CD4-positive, alpha-beta T cell treated with Interleukin-17A for 4 hours (primary cell): ENCODE results near the gene PCGF3.
"Not testable (repeated sequence)": the region's sequence is repeated elsewhere in the genome, so short reads cannot be mapped to it uniquely, and the experiment has no call there.

ENCODE experiments used
- DNase-seq: peaks from one replicate; pipeline ENCODE4 v3.0.0-alpha.2; 2020; ENCODE audit warnings: mixed read lengths

PCGF3 gene

DNA sequence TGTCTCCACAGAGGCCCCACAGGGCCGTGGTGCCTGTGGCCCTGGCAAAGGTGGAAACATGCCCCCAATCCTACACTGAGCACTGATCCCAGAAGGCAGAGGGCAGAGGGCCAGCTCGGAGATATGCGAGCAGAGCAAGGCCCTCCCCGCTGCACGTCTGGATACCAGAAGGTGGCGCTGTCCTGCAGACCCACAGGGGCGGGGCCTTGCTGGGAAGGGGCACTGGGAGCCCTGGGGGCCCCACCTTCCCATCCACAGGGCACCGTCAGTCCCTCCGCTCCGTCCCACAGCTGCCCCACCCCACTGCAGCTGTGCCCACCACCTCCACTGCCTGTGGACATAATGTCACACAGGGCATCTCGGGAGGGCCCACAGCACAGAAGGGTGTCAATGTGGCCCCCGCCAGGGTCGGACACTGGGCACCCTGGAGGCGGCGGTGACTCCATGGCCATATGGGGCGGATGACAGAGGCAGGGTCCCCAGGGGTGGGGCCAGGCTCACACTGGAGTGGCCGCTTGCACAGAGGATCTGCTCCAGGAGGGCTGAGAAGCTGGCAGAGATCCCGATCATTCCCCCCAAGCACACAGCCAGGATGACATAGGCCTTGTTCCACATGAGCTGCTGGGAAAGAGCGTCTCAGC lies 21.5 kb upstream of the PCGF3 start:
- DNase-seq, result peak; percentile 40

DNA sequence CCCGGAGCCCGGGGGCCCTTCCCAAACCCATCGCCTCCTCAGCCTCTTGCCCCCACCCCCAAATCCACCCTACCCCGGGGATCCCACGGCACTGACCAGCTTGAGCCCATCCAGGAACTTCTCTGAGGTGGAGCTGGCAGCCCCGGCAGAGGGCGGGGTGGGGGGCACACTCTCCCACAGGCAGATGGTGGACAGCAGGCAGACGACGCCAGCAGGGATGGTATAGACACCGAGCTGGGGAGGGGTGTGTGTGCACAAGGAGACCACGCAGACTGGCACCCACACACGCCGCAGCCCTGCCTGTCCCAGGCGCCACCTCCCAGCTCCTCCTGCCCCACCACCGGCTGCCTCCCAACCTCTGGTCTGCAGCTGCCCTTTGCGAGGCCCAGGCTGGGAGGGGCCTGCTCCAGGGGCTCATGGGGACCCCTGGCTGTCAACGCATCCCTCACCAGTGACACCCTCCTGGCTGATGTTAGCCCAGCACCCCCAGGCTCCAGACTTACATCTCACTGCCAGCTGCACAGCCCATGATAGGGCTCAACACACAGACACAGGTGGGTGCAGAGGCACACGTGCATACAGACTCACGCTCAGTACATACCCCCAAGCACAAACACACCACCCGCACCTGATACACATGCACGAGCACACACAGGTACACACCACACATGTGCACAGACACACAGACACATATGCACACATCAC lies 20.9 kb upstream of the PCGF3 start:
- DNase-seq, result no peak

DNA sequence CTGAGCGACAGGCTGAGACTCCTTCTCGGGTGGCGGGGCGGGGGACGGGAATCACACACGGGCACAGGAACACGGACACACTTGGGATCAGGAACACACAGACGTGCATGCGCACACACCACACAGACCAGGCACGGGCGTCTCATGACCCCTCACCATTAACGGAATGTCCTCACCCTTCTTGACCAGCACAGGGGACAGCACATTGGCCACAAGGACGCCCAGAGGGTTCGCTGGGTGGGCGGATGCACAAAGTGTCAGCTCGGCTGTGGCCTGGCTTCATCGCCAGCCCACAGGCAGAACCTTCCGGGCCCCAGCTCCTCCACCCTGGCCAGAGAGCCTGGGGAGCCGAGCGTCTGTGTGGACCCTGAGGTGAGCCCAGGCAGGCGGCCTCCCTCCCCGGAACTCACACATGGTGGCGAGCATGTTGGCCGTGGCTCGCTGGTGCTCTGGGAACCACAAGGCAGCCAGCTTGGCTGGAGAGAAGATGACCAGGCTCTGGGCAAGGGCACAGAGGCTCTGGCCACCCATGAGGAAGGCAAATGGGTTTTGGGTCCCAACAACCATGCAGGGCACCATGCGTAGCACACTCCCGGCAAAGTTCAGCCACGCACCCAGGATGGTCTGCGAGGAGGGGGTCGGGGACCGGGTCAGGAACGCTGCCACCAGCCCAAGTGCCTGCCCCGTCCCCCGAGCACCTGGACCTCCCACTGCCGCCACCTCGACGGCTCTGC lies 19.8 kb upstream of the PCGF3 start:
- DNase-seq, result no peak

DNA sequence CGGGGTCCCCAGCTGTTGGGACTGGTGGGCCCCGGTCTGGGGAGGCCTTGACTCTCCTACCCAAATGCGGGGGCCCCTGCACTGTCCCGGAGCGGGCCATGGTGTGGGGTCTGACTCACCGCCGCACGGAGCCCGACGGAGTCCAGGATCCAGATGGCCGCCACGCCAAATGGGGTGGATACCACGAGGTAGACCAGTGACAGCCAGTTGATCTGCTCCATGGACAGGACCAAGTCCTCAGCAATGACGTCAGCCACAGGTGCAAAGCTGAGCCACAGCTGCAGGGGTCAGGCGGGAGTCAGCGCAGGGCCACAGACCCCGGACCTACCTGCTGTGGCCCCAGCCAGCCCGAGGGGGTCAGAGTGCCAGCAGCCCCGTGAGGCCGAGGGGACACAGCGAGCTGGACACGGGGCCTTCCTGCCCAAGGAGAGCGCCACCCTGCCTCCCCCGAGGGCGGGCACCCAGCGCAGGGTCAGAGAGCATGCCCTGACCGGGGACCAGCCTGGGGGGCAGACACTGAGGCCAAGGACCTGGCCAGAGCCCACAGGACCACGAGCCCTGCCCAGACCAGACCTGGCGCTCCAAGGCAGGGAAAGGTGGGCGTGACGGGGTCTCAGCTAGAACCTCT lies 19.1 kb upstream of the PCGF3 start:
- no peak for DNase-seq

DNA sequence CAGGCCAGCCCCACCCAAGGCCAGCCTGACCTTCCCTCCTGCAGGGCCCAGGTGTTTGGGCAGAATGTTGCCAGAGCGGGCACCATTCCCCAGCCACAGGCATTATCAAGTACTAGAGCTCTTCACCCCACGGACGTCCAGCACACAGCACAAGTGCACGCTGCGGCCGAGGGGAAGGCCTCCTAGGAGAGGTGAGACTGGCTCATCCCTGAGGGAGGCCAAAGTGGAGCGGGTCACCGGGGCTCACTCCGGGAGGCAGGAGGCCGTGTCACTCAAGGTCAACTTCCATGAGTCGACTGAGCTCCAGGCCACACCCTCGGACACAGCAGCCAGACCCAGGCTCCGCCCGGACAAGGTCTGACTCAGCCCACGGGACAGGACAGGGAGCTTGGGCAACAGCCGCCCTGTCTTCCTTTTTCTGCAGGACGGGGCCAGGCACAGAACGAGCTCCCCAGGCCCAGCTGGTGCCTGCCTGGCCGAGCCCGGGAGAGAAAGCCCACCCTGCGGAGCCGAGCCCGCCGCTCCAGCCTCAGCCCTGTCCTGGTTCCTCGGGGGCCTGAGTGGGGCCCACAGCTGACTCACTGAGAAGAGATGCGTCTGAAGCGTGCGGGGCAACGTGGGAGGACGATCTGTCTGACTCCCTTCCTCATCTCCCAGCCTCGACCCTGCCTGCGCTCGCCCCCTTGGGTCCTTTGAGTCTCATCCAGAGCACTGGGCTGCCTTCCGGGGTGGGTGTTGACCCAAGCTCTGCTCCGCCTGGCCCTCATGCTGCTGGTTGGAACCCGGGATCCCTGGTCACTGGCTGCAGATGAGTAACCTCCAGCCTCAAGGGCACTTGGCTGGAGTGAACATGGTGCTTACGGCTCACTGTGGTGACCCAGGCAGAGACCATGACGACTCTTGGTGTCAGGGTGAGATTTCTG lies 18.3 kb upstream of the PCGF3 start:
- DNase-seq, result no peak

DNA sequence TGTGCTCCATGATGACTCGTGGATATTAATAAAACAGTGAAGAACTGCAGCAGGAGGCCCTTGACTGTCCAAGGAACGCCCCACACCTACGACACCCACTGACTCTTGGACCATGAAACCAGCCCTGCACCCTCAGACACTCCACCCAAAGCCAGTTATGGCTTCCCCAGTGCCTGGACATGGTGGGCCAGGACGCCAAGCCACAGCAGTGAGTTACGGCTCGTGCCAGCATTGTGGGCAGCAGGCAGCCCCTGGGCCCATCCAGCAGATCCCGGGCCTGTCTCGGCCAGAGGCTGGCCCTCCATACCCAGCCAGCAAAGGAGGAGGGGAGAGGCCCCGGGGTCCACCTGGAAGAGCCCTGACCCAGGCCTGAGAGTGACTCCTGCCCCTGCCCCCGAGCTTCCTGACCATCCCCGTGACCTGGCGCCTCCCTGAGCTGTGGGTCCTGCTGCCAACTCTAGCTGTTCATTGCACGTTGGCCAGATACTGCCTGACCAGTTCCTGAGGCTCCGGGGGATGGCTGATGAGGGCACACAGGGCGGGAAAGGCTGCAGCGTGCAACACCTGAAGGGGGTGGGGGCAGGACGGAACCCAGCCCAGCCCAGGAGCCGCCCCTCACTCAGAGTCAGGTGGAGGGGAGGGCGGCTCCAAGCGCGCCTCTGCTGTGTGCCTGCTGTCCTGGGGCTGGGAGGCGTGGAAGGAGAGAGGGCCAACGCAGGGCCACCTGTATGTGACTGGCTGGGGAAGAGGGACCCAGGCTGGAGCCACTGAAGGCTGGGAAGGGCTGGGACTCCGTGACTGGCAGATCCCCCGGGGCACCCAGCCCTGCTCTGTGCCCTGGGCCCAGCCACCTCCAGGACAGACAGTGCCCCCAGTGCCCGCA lies 17.4 kb upstream of the PCGF3 start:
- DNase-seq, result no peak

DNA sequence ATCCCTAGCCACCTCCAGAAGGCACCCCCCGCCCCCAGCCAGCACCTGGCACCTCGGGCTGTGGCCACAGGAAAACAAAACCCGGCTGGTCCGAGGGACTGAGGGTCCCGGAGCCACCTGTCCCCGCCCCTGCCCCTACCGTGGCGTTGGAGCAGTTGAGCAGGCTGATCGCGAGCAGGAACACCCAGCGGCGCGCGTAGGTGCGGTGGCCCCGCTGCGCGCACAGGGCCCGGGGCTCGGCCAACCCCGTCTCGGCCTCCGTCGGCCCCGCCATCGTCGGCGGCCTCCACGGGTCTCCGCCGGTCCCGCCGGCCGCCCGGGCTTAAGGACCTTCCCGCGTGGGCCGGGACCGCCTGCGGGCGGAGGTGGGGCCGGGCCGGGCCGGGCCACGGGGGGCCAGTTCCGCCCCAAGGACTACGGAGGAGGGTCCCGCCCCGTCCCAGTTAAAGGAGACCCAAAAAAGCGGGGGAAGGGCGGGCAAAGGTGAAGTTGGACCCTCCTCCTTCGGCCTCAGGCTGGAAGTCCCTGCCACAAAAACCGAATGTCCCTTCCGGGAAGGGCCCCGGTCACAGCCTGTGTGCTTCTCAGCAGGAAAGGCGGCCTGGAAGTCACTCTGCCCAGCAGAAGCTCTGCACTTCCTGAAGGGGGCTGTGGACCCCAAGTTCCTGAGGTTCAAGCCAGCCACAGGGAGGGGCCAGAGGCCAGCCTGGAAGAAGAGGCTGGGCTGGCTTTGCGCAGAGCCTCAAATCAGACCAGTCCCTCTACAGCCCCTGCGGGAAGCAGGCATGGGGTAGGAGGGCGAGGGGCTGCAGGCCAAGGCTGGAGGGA lies 16.6 kb upstream of the PCGF3 start, which contains the start of gene SLC49A3:
SLC49A3 (minus strand) TSS at position 298 of the 828 bp plus-strand sequence; CDS start at position 274, 24 bp downstream.
- DNase-seq, result no peak

DNA sequence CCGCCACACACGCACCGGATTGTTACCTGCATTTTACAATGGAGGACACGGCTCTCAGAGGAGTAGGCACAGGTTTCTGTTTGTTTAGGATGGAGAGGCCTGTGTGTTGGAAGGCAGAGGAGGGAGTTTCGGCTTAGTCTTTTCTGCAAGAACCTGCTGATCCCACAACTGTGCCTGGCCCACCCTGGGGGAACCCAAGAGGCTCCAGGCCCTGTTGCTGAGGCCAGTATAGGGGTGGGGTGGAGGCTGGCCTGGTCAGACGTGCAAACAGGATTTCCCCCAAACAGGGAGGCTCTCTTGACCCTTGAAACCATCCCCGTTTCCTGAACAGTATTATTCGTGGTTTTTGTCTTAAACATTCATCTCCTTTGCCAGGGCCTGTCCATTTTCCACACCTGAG lies 15.9 kb upstream of the PCGF3 start:
- no peak for DNase-seq

DNA sequence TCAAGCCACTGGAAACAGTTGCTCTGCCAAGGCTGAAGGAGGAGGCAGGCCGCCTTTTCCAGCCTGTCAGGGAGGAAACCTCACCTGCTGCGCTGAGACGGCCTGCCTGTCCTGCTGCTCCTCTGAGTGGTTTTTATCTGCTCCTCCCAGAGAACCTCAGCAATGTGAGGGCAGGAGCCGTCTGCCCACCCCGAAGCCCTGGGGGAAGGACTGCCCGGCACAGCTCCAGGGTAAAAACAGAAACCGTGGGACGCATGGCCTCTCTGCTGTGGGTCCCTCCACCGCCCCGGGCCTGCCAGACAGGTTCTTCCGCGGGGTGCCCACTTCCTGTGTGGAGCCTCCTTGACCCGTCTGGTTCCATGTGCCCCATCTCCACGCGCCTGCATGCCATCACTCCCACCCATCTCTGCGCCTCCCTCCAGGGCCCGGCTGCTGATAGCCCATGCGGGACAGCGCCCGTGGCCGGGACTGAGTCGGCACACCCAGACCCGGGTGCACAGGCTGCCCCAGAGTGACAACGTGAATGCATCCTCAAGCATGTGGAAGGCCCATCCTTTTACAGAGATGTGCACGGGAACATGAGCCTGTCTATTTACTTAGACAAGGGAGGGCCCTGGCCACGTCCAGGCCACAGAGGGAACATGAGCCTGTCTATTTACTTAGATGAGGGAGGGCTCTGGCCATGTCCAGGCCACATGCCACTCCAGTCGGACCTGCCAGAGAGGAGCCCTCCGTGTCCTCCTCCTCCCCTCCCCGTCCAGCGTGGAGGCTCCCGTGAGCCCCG lies 12.7 kb upstream of the PCGF3 start:
- DNase-seq, result no peak

DNA sequence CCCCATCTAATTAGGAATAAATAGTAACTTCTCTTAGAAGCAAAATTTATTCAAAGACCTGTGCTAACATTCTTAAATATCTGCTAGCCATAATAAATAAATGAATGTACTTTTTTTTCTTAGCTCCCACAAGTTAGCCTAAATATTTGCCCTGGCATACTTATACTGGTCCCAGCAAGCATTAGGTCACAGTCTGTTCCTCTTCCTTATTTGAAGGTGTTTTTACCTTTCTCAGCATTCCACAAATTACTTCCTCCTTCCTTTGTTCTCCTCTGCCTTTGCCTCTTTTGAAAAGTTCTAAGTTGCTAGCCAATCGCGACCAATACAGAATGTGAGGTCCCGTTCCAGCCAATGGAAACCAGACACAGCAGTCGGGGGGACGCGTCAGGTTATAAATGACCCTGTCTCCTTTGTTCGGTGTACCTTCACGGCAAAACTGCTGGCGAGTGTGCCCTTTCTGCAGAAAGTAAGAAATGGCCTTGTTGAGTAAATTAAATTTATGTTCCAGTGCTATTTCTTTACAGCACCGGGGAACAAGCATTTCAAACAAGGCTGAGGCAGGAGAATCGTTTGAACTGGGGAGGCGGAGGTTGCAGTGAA lies 11.2 kb upstream of the PCGF3 start:
- DNase-seq, result not testable (repeated sequence)

DNA sequence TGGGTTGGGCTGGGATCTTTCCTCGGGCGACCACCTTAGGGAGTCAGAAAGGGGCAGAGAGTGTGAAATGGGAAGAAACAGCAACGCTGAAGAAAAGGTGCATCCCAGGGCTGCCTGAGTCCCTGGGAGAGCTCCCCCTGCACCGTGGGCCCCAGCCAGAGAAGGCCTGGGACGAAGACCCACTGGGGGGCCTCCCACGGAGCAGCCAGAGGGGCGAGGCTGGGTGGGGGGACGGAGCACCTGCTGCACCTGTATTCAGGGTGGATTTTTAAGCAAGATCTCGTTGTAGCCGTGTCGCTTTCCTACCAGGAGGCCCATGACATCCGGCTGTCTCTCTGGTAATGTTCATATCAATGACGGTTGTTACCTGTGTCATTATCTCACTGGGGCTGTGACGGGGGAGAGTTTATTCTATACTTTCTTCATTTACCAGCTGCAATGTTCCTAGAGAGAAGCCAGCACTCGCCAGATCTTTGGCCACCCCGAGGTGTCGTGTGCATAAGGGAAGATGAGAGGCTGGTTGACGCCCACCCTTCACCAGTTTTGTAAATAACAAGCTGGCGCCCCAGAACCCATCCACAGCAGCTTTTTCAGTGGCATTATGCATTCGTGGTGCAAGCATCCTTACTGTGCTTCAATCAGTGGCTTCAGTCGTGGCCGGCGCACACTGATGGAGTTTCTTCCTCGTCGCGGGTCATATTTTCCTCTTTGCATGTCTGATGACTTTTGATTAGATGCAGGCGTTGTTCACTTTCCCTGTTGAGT lies 5.6 kb upstream of the PCGF3 start:
- no peak for DNase-seq

DNA sequence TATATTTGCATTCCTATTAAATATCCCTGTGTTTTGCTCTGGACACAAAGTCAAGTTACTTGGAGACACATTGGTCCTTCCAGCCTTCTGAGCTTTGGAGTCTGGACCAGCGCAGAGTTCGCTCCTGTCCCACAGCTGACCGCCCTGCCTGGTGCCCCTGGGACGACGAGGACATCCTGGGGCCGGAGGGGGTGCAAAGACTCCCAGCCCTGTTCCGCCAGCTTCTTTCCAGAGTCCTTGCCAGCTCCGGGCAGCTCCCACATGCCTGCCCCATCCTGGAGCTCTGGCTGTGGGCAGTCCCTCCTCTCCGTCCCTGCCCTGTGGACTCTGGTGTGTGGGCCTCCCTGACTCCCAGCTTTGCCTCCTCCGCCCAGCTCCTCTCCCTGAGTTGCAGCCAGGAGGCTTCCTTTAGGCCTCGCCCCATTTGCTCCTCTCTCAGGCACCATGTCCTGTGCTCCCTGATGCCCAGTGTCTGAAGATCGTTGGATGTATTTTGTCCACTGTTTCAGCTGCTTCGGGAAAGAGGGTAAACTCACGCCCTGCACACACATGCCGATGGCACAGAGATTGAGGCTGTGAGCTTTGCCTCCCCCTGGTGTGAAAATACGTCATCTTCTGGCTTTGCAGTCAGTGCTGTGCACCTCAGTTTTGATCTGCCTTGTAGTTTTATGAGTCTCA lies 4.9 kb upstream of the PCGF3 start:
- no peak for DNase-seq

DNA sequence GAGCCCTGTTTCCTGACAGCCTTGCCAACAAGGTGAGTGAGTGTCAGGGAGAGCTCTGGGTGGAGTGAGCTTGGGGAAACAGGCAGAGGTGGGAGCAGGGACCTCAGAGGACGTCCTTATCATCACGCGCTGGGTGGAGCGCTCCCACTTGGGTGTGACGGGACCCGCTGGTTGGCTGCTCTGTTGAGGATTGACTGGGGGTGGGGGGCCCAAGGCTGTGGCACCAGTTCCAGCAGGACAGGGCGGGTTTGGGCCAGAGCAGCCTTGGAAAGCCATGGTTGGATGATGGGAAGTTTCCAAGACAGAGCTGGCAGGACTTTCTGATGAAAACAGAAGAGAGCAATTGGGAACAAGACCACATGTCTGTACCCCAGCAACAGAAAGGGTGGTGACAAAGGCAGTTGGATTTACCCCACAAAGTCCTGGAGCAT lies 3.0 kb upstream of the PCGF3 start:
- no peak for DNase-seq

DNA sequence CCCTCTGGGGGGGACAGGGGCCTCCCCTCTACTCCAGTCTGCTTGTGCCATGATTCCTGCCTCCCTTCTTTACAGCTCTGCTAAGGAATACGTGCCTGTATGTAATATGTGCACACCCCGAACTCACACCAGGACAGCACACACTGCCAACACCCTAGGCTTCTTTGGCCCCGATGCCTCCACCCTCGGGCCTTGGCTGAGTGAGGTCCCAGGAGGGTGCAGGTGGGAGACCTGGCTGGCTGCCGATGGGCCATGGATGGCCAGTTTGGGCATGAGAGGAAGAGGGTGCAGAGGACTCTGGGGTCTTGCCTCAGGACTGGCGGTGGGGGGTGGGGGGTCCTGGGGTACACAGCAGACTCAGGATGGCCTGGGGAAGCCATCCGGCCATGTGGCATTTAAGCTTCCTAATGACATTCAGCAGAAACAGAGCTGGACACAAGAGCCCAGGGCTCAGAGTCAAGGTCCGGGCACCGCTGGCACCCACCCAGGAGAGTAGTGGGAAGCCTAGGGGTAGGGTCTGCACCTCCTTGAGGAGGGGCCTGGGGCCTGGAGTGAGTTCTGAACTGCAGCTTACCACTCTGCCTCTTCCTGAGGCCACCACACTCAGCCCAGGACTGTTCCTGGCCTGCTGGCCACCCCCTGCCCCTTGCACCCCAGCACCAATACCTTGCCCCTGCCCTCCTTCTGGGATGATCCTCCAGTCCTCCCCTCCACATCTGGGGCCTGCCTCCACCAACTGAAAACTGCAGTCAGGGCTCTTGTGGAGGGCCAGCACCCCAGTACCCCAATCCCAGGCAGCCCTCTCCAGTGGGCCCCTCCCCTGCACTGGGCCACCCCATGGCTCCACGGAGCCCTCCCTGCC lies 2.1 kb upstream of the PCGF3 start:
- no peak for DNase-seq

DNA sequence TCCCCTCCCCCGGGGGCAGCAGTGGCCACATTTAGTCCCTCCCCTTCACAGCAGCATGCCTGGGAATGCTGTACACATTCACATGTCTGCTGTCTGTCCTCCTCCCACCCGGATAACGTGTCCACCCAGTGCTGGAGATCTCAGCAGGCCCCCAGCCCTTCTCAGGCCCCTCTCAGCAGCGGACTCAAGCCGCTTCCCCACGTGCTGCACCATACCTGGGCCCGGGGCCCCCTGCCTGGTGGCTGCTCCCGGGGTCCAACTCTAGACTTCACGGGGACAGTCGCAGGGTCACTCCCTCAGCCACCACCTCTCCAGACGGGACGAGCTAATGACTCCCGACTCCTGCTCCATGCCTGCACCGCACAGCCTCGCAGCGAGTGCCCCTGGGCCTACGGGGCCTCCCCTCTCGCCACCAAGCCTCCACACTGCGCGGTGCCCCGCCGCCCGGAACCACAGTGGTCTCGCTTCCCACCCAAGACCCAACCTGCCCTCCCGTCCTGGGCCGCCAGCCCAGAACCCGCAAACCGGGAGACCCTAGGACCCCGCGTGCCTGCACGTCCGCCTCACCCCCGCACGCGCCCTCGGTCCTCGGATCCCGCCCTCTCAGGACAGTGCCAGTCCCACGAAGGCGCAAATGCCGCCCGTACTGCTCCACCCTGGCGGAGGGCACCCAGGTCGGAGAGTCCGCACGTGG lies 1.3 kb upstream of the PCGF3 start:
- DNase-seq, result no peak

DNA sequence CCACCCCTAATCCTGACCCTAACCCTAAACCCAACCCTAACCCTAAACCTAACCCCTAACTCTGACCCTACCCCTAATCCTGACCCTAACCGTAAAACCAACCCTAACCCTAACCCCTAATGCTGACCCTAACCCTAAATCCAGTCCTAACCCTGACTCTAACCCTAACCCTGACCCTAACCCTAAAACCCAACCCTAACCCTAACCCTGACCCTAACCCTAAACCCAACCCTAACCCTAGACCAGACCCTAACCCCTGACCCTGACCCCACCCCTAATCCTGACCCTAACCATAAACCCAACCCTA lies 708 bp upstream of the PCGF3 start:
- DNase-seq, result no peak
